Measurements from ENCODE around the gene PDXP.

DNA sequence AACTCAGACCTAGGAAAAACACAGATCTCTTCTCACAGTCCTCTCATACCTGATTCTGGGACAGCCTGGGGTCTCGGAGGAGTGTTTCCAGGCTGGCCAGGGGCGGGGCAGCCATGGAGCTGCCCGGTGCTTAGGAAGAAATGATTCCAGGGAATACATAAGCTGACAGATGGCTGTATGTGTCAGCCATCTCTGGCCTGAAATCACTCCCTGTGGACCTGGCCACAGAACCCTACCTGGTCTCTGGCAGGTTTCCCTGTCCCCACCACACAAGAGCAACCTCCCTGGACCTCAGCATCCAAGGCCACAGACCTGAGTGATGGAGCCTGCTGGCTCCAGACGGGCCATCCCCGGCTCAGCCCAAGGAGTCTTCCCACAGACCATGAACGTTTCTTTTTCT lies 39.8 kb upstream of the PDXP start:
- TF ChIP-seq MIER3 (CRISPR knock-in tag; IDR thresholded peaks at IDR 0.05; ENCODE audit: borderline replicate concordance) (no peak), RAD21 (CRISPR knock-in tag; IDR thresholded peaks at IDR 0.05) (no peak), ZNF501 (CRISPR knock-in tag; IDR thresholded peaks at IDR 0.05) (no peak), SNAPC2 (CRISPR knock-in tag; IDR thresholded peaks at IDR 0.05) (no peak), ZNF782 (CRISPR knock-in tag; IDR thresholded peaks at IDR 0.05; ENCODE audit: borderline replicate concordance) (no peak), HCFC1 (IDR thresholded peaks at IDR 0.05; ENCODE audit: low read depth, low read length) (no peak)

Measured in HepG2 (cell line).